B cell (primary cell): Measurements from ENCODE around the gene EVI5L. TPM values are rescaled to one million over a fixed set of nuclear protein-coding genes. Genes with fewer than 3 reads are reported as not detected.
A peak's percentile ranks its signal among the peaks of the same experiment; 100 is the strongest.

Source experiments
- ATAC-seq: fragments of 200-7000 bp; cut with Tn5 transposase; one replicate; pipeline ENCODE4 v1.10.0; 2021; ENCODE audit warnings: low read depth, mild to moderate bottlenecking, moderate number of reproducible peaks, moderate library complexity
- CTCF ChIA-PET: fragments of 350-600 bp; sonication (Branson Sonifier 250); formaldehyde crosslinking; loops from one replicate; lab custom pipeline; 2021; ENCODE audit warnings: antibody characterized with exemption, inconsistent platforms; lab: Charles Lee
- POLR2A ChIA-PET: fragments of 350-600 bp; sonication (Branson Sonifier 250); formaldehyde crosslinking; loops from one replicate; lab custom pipeline; 2021; ENCODE audit warnings: antibody characterized with exemption; lab: Charles Lee
- DNase-seq: peaks from one replicate; pipeline ENCODE4 v3.0.0; 2013
- H2AFZ ChIP-seq: 2 replicates; pipeline ENCODE4 v1.6.1; 2012; ENCODE audit warnings: mild to moderate bottlenecking, low read depth, low read length; ENCODE audit not compliant: insufficient read depth, poor library complexity, severe bottlenecking
- H3K27ac ChIP-seq, 2 donors: 1 replicate in 1 of 2; 2 replicates in 1 of 2; pipeline ENCODE4 v1.5.1; 2012 to 2013; ENCODE audit warnings: low read length in 2 of 2, mild to moderate bottlenecking in 2 of 2, moderate library complexity in 1 of 2
- H3K27me3 ChIP-seq, 4 experiments: fragments of 200-600 bp in 1 of 4; sonication (generic) in 1 of 4; replicated peaks in 1 of 4; 1 replicate in 2 of 4; 2 replicates in 2 of 4; pipeline versions ENCODE4 v1.6.1 to v1.7.0; 2013 to 2016; ENCODE audit warnings: low read length in 3 of 4, mild to moderate bottlenecking in 2 of 4, mixed read lengths in 1 of 4, moderate library complexity in 1 of 4; ENCODE audit not compliant: insufficient read depth in 4 of 4, control insufficient read depth in 3 of 4; ENCODE audit errors: control extremely low read depth in 1 of 4
- H3K36me3 ChIP-seq, 2 experiments: replicated peaks in 1 of 2; 1 replicate in 1 of 2; 2 replicates in 1 of 2; pipeline versions ENCODE4 v1.6.1 to v1.7.1; 2013; ENCODE audit warnings: low read length in 1 of 2; ENCODE audit not compliant: insufficient read depth in 2 of 2, control insufficient read depth in 1 of 2; ENCODE audit errors: control extremely low read depth in 1 of 2, extremely low read depth in 1 of 2
- H3K4me1 ChIP-seq, 2 donors: fragments of 200-600 bp in 1 of 2; sonication (generic) in 1 of 2; 1 replicate in 1 of 2; 2 replicates in 1 of 2; pipeline versions ENCODE4 v1.5.1 to v1.6.1; 2013 to 2017; ENCODE audit warnings: low read length in 2 of 2; ENCODE audit not compliant: control insufficient read depth in 2 of 2, insufficient read depth in 2 of 2
- H3K4me2 ChIP-seq: replicated peaks from 2 replicates; pipeline ENCODE3; 2012; ENCODE audit warnings: mild to moderate bottlenecking, low read depth, low read length; ENCODE audit not compliant: poor library complexity, severe bottlenecking
- H3K4me3 ChIP-seq, 5 experiments: fragments of 200-600 bp in 1 of 5; sonication (generic) in 1 of 5; 1 replicate in 3 of 5; 2 replicates in 2 of 5; pipeline versions ENCODE4 v1.5.1 to v1.7.0; 2011 to 2016; ENCODE audit warnings: low read length in 4 of 5, mild to moderate bottlenecking in 4 of 5, low read depth in 2 of 5, control low read depth in 1 of 5, moderate library complexity in 1 of 5; ENCODE audit not compliant: insufficient read depth in 1 of 5; ENCODE audit errors: control extremely low read depth in 1 of 5, extremely low read depth in 1 of 5
- H3K79me2 ChIP-seq: fragments of 200-600 bp; sonication (generic); one replicate; pipeline ENCODE4 v1.6.0; 2016; ENCODE audit warnings: low read length; ENCODE audit not compliant: control insufficient read depth, insufficient read depth
- H3K9ac ChIP-seq: fragments of 200-600 bp; sonication (generic); 2 replicates; pipeline ENCODE4 v1.6.1; 2017; ENCODE audit warnings: mild to moderate bottlenecking, low read length, moderate library complexity
- H3K9me3 ChIP-seq, 3 donors: one replicate each; pipeline versions ENCODE4 v1.6.1 to v1.7.1; 2013; ENCODE audit warnings: low read length in 2 of 3; ENCODE audit not compliant: control insufficient read depth in 2 of 3, insufficient read depth in 1 of 3; ENCODE audit errors: control extremely low read depth in 1 of 3
- H4K20me1 ChIP-seq: 2 replicates; pipeline ENCODE4 v1.6.0; 2012; ENCODE audit warnings: mild to moderate bottlenecking, low read length; ENCODE audit not compliant: insufficient read depth, control insufficient read depth, poor library complexity, severe bottlenecking
- H3K27ac Mint-ChIP-seq: one replicate; pipeline ENCODE4 v1.8.0; 2021; ENCODE audit warnings: mixed read lengths
- H3K27me3 Mint-ChIP-seq: one replicate; pipeline ENCODE4 v1.8.0; 2021; ENCODE audit warnings: mixed read lengths
- H3K4me1 Mint-ChIP-seq: one replicate; pipeline ENCODE4 v1.8.0; 2021; ENCODE audit warnings: mixed read lengths
- H3K4me3 Mint-ChIP-seq: one replicate; pipeline ENCODE4 v1.8.0; 2021; ENCODE audit warnings: mixed read lengths
- H3K9me3 Mint-ChIP-seq: one replicate; pipeline ENCODE4 v1.8.0; 2022; ENCODE audit warnings: mixed read lengths; ENCODE audit not compliant: insufficient read depth
- CTCF ChIP-seq: fragments of 200-600 bp; IDR thresholded peaks from one replicate; pipeline ENCODE4 v1.8.0; 2022; ENCODE audit warnings: antibody characterized with exemption, mild to moderate bottlenecking
- EZH2 ChIP-seq: IDR thresholded peaks from 2 replicates; pipeline ENCODE4 v1.6.1; 2012; ENCODE audit warnings: borderline replicate concordance, low read depth, mild to moderate bottlenecking, moderate library complexity, low read length; ENCODE audit not compliant: insufficient read depth, poor library complexity, severe bottlenecking
- WGBS: methylation state at CpG from one replicate; pipeline ENCODE4 v1.1.5; 2013; ENCODE audit warnings: missing lambda C conversion rate; ENCODE audit not compliant: insufficient coverage; 5-methylcytosine and 5-hydroxymethylcytosine counted together
- intact Hi-C: fragments of 100-400 bp; cut with micrococcal nuclease; formaldehyde crosslinking; loops from one replicate; pipeline ENCODE4 v1.10.0; 2022
- polyA plus RNA-seq: library from polyadenylated mRNA; depleted of rRNA; stranded (reverse); fragments of >200 nt; gene quantifications from 2 replicates; pipeline ENCODE4 v1.2.3, GENCODE V29; 2012
- total RNA-seq, 2 donors: library from RNA; stranded (reverse); fragments of 120-200 nt in 1 of 2; gene quantifications; 1 replicate in 1 of 2; 2 replicates in 1 of 2; pipeline versions ENCODE4 v1.2.3 to v1.2.4, GENCODE V29; 2013 to 2022

Gene EVI5L
- total and polyA plus RNA-seq, 2 donors (not counting 1 experiment from before 2014, with no cell fraction given) = 7.9 to 11.8 TPM

- DNase-seq = peak; percentile 100
- Mint-ChIP-seq H3K9me3 (no peaks in the 10 kb centered on the region), H3K27me3 (no peaks in the 10 kb centered on the region), H3K27ac (peak within 1 kb of the TSS; percentile 99), H3K4me1 (peaks cover 29% of the 10 kb centered on the region), H3K4me3 (peak within 1 kb of the TSS; percentile 95)
- POLR2A ChIA-PET = interaction anchor here (0.5 to 1.3 kb wide), 7 partner anchors 13 to 201 kb away, joined by 3 to 15 read pairs (median 5); partner anchors contain the start of genes SNAPC2 and TIMM44
- ATAC-seq = peak; percentile 89
- H3K9me3 ChIP-seq = peaks cover 0 to 7% (median 0%) of the 10 kb centered on the region in 3 donors
- no peaks in the 10 kb centered on the region for H3K27me3 ChIP-seq
- H3K4me3 ChIP-seq = peak within 1 kb of the TSS; percentile 53 to 79 (median 73)
- H3K9ac ChIP-seq = peak within 1 kb of the TSS; percentile 86
- H3K27ac ChIP-seq = peak within 1 kb of the TSS; percentile 67 to 82
- H3K4me2 ChIP-seq = peak within 1 kb of the TSS; percentile 89
- peaks cover 48% of the 10 kb centered on the region for H3K79me2 ChIP-seq
- H4K20me1 ChIP-seq = peaks cover 43% of the 10 kb centered on the region
- peak; percentile 66 for TF ChIP-seq CTCF
- TF ChIP-seq EZH2 = no peak
- H2AFZ ChIP-seq = peak within 1 kb of the TSS; percentile 89
- H3K36me3 ChIP-seq = peaks cover 0 to 10% of the 10 kb centered on the region in 2 experiments
- CTCF ChIA-PET = interaction anchor here (0.5 to 1.6 kb wide), 9 partner anchors 15 to 251 kb away, joined by 3 to 12 read pairs (median 4); partner anchors contain the start of genes SNAPC2 and TRAPPC5
- intact Hi-C loops = loop anchor here (1.0 kb wide), 4 partner anchors 17 to 74 kb away; partner anchors contain the start of genes SNAPC2 and TIMM44
- WGBS = under 1% methylated on average over 85 of the region's 89 CpGs
- H3K4me1 ChIP-seq = peaks cover 20 to 21% of the 10 kb centered on the region in 2 donors
Observed at GRCh38 chr19:7903244-7904073, 73.4 kb downstream of the EVI5L start, which contains the start of gene MAP2K7. Gene MAP2K7, plus strand, starts transcription at chr19:7903877. Its CDS starts 68 bp downstream, at chr19:7903945.
